Measurements from ENCODE around the gene CENPC. TPM values are rescaled to one million over a fixed set of nuclear protein-coding genes. Genes with fewer than 3 reads are reported as not detected.

Gene CENPC, protein sequence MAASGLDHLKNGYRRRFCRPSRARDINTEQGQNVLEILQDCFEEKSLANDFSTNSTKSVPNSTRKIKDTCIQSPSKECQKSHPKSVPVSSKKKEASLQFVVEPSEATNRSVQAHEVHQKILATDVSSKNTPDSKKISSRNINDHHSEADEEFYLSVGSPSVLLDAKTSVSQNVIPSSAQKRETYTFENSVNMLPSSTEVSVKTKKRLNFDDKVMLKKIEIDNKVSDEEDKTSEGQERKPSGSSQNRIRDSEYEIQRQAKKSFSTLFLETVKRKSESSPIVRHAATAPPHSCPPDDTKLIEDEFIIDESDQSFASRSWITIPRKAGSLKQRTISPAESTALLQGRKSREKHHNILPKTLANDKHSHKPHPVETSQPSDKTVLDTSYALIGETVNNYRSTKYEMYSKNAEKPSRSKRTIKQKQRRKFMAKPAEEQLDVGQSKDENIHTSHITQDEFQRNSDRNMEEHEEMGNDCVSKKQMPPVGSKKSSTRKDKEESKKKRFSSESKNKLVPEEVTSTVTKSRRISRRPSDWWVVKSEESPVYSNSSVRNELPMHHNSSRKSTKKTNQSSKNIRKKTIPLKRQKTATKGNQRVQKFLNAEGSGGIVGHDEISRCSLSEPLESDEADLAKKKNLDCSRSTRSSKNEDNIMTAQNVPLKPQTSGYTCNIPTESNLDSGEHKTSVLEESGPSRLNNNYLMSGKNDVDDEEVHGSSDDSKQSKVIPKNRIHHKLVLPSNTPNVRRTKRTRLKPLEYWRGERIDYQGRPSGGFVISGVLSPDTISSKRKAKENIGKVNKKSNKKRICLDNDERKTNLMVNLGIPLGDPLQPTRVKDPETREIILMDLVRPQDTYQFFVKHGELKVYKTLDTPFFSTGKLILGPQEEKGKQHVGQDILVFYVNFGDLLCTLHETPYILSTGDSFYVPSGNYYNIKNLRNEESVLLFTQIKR
- total RNA-seq = 10 to 100 TPM; 46.0 to 51.7 TPM

GRCh38 chr4:67545199-67546003 lies at the start of gene CENPC:
CENPC (minus strand) TSS chr4:67545503; CDS start chr4:67545355, 148 bp downstream.
- peaks cover 25% of the 10 kb centered on the region for H3K36me3 Mint-ChIP-seq (ENCODE audit: low read depth)
- no peaks in the 10 kb centered on the region for H3K9me3 Mint-ChIP-seq
- peak within 1 kb of the TSS; percentile 96 for H3K4me3 Mint-ChIP-seq
- peaks cover 38% of the 10 kb centered on the region for H3K4me1 Mint-ChIP-seq (ENCODE audit: low read depth)
- H3K27me3 Mint-ChIP-seq (ENCODE audit: low read depth) = no peaks in the 10 kb centered on the region
- CTCF ChIA-PET = interaction anchor here (1.0 kb wide), 1 partner anchor 9 kb away, joined by 3 read pairs; no protein-coding TSS in a partner anchor
- H3K27ac Mint-ChIP-seq = peak within 1 kb of the TSS; percentile 99
- intact Hi-C loops (cut with micrococcal nuclease) = loop anchor here (1.0 to 10.0 kb wide), 7 partner anchors 13 to 899 kb away; partner anchors contain the start of genes STAP1, TMPRSS11E, UBA6 and YTHDC1
- peak; percentile 97 for DNase-seq

DNA sequence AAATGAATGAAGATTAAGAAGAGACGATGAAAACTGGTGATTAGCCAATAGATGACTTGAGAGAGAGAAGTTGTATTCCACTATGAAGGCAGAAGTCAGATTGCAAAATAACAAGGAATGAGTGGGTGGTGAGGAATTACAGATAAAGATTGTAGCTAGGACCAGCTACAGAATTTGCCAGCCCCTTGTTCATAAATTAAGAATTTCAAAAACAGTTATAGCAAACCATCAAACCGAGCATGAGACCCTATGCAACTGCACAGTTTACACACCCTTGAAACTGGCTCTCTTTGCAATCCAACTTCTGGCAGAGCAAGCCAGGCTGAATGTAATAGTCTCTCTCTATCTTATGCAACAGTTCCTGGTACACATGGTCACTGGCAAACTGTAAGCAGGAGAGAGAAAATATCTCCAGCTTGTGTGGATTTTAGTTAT lies 48.5 kb upstream of the CENPC start:
- CTCF ChIA-PET = no interaction called here
- no peaks in the 10 kb centered on the region for H3K27me3 Mint-ChIP-seq (ENCODE audit: low read depth)
- H3K9me3 Mint-ChIP-seq = no peaks in the 10 kb centered on the region
- peaks cover 3% of the 10 kb centered on the region for H3K4me1 Mint-ChIP-seq (ENCODE audit: low read depth)
- H3K36me3 Mint-ChIP-seq (ENCODE audit: low read depth) = peaks cover 29% of the 10 kb centered on the region
- no peak for DNase-seq
- no peak overlapping the region for H3K4me3 Mint-ChIP-seq
- intact Hi-C loops (cut with micrococcal nuclease) = no loop called here
- no peak overlapping the region for H3K27ac Mint-ChIP-seq

DNA sequence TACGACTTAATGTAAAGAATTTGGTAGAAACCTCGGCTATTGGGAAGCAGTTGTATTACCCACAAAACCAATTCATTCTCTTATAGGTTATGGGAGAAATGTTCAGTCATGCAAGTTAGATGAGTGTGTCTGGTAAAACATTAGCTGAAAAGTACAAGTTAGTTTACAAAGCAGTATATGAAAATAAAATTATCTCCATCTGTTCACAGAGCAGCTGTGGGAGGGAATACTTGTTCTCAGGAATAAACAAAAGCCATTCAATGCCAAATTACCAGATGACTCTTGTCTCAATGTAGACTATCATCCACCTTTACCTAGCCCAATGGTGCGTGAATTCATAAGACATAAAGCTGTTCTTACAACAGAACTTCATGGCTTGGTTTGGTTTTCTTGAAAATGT lies 41.9 kb upstream of the CENPC start:
- H3K36me3 Mint-ChIP-seq (ENCODE audit: low read depth) = peaks cover 12% of the 10 kb centered on the region
- no peaks in the 10 kb centered on the region for H3K27me3 Mint-ChIP-seq (ENCODE audit: low read depth)

DNA sequence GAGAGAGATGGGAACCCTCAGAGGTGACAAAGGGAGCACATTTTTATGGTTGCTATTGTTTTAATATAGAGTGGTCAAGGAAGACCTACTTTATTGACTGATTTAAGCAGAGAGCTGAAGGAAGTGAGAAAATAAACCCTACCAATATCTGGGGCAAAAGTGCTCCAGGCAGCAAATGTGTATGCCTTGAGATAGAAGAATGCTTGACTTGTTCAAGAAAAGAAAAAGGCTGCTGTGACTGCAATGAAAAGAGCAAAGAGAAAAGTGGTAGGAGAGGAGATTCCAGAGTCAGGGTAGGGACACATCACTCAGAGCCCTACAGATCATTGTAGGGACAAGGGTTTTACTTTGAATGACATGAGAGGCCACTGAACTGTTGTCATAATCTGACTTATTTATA lies 39.2 kb upstream of the CENPC start:
- intact Hi-C loops (cut with micrococcal nuclease) = no loop called here
- Mint-ChIP-seq H3K27ac (no peak overlapping the region), H3K36me3 (ENCODE audit: low read depth) (peaks cover 14% of the 10 kb centered on the region), H3K27me3 (ENCODE audit: low read depth) (no peaks in the 10 kb centered on the region), H3K9me3 (peaks cover under 1% of the 10 kb centered on the region), H3K4me3 (no peak overlapping the region), H3K4me1 (ENCODE audit: low read depth) (peaks cover 23% of the 10 kb centered on the region)
- no peak for DNase-seq
- CTCF ChIA-PET = interaction anchor here (0.6 to 0.9 kb wide), 2 partner anchors 35 to 322 kb away, joined by 5 read pairs; no protein-coding TSS in a partner anchor

More for the DNA sequence above, 41.9 kb upstream of the CENPC start:
- intact Hi-C loops (cut with micrococcal nuclease) = no loop called here
- no peak overlapping the region for H3K4me3 Mint-ChIP-seq
- H3K9me3 Mint-ChIP-seq = no peaks in the 10 kb centered on the region
- H3K27ac Mint-ChIP-seq = no peak overlapping the region
- H3K4me1 Mint-ChIP-seq (ENCODE audit: low read depth) = peaks cover 6% of the 10 kb centered on the region
- no peak for DNase-seq
- CTCF ChIA-PET = interaction anchor here (1.2 kb wide), 1 partner anchor 18 kb away, joined by 5 read pairs; no protein-coding TSS in a partner anchor

- Mint-ChIP-seq H3K36me3 (ENCODE audit: low read depth) (peaks cover 17% of the 10 kb centered on the region), H3K4me1 (ENCODE audit: low read depth) (peaks cover 39% of the 10 kb centered on the region), H3K27me3 (ENCODE audit: low read depth) (no peaks in the 10 kb centered on the region), H3K4me3 (no peak overlapping the region), H3K9me3 (peaks cover 3% of the 10 kb centered on the region), H3K27ac (no peak overlapping the region)
- no peak for DNase-seq
- CTCF ChIA-PET = interaction anchor here (1.5 kb wide), 1 partner anchor 13 kb away, joined by 3 read pairs; no protein-coding TSS in a partner anchor
- intact Hi-C loops (cut with micrococcal nuclease) = loop anchor here (1.0 to 2.0 kb wide), 6 partner anchors 23 to 119 kb away; partner anchors contain the start of genes CENPC and UBA6
Measured at GRCh38 chr4:67581913-67582312, 36.6 kb upstream of the CENPC start.

- peak overlapping the region; percentile 89 for H3K27ac Mint-ChIP-seq
- H3K27me3 Mint-ChIP-seq (ENCODE audit: low read depth) = no peaks in the 10 kb centered on the region
- DNase-seq = peak; percentile 26
- H3K9me3 Mint-ChIP-seq = peaks cover 3% of the 10 kb centered on the region
- H3K36me3 Mint-ChIP-seq (ENCODE audit: low read depth) = peaks cover 16% of the 10 kb centered on the region
- CTCF ChIA-PET = interaction anchor here (0.6 to 1.5 kb wide), 3 partner anchors 12 to 329 kb away, joined by 3 to 5 read pairs (median 3); no protein-coding TSS in a partner anchor
- peaks cover 43% of the 10 kb centered on the region for H3K4me1 Mint-ChIP-seq (ENCODE audit: low read depth)
- H3K4me3 Mint-ChIP-seq = peak overlapping the region; percentile 57
- intact Hi-C loops (cut with micrococcal nuclease) = loop anchor here (1.0 to 2.0 kb wide), 6 partner anchors 22 to 120 kb away; partner anchors contain the start of genes CENPC and UBA6
Measured at GRCh38 chr4:67581208-67581857, 36.0 kb upstream of the CENPC start.

- H3K4me1 Mint-ChIP-seq (ENCODE audit: low read depth) = peaks cover 50% of the 10 kb centered on the region
- peaks cover 3% of the 10 kb centered on the region for H3K9me3 Mint-ChIP-seq
- H3K4me3 Mint-ChIP-seq = no peak overlapping the region
- H3K27me3 Mint-ChIP-seq (ENCODE audit: low read depth) = no peaks in the 10 kb centered on the region
- CTCF ChIA-PET = interaction anchor here (0.6 to 2.0 kb wide), 3 partner anchors 13 to 330 kb away, joined by 3 to 6 read pairs (median 5); no protein-coding TSS in a partner anchor
- H3K27ac Mint-ChIP-seq = peak overlapping the region; percentile 89
- peak; percentile 55 for DNase-seq
- peaks cover 17% of the 10 kb centered on the region for H3K36me3 Mint-ChIP-seq (ENCODE audit: low read depth)
- intact Hi-C loops (cut with micrococcal nuclease) = loop anchor here (1.0 to 2.0 kb wide), 3 partner anchors 58 to 669 kb away; no protein-coding TSS in a partner anchor
Measured at GRCh38 chr4:67580577-67580976, 35.3 kb upstream of the CENPC start.

DNA sequence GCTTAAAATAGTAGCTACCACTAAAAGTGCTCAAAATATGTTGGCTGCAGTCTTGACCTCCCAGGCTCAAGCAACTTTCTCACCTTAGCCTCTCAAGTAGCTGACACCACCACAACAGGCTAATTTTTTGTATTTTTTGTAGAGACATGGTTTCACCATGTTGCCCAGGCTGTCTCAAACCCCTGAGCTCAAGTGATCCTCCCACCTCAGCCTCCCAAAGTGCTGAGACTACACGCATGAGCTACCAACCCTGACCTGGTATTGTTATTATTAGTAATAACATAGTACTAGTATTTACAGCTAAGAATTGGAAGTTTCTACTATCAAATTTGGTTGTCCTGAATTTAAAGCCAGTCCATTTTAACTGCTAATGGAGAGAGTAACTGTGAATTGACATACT lies 31.2 kb upstream of the CENPC start:
- Mint-ChIP-seq H3K9me3 (peaks cover 3% of the 10 kb centered on the region), H3K4me1 (ENCODE audit: low read depth) (peaks cover 65% of the 10 kb centered on the region), H3K27ac (peak overlapping the region; percentile 66), H3K36me3 (ENCODE audit: low read depth) (peaks cover 13% of the 10 kb centered on the region), H3K27me3 (ENCODE audit: low read depth) (no peaks in the 10 kb centered on the region), H3K4me3 (no peak overlapping the region)
- intact Hi-C loops (cut with micrococcal nuclease) = no loop called here
- CTCF ChIA-PET = interaction anchor here (0.9 kb wide), 1 partner anchor 10 kb away, joined by 3 read pairs; no protein-coding TSS in a partner anchor
- DNase-seq = no peak

GRCh38 chr4:67576059-67576466 lies 30.8 kb upstream of the CENPC start:
- DNase-seq = no peak
- intact Hi-C loops (cut with micrococcal nuclease) = no loop called here
- no peaks in the 10 kb centered on the region for H3K27me3 Mint-ChIP-seq (ENCODE audit: low read depth)
- H3K4me3 Mint-ChIP-seq = peak overlapping the region; percentile 56
- H3K4me1 Mint-ChIP-seq (ENCODE audit: low read depth) = peaks cover 61% of the 10 kb centered on the region
- H3K27ac Mint-ChIP-seq = peak overlapping the region; percentile 74
- peaks cover 3% of the 10 kb centered on the region for H3K9me3 Mint-ChIP-seq
- H3K36me3 Mint-ChIP-seq (ENCODE audit: low read depth) = peaks cover 12% of the 10 kb centered on the region
- CTCF ChIA-PET = interaction anchor here (0.9 kb wide), 1 partner anchor 10 kb away, joined by 3 read pairs; no protein-coding TSS in a partner anchor

DNA sequence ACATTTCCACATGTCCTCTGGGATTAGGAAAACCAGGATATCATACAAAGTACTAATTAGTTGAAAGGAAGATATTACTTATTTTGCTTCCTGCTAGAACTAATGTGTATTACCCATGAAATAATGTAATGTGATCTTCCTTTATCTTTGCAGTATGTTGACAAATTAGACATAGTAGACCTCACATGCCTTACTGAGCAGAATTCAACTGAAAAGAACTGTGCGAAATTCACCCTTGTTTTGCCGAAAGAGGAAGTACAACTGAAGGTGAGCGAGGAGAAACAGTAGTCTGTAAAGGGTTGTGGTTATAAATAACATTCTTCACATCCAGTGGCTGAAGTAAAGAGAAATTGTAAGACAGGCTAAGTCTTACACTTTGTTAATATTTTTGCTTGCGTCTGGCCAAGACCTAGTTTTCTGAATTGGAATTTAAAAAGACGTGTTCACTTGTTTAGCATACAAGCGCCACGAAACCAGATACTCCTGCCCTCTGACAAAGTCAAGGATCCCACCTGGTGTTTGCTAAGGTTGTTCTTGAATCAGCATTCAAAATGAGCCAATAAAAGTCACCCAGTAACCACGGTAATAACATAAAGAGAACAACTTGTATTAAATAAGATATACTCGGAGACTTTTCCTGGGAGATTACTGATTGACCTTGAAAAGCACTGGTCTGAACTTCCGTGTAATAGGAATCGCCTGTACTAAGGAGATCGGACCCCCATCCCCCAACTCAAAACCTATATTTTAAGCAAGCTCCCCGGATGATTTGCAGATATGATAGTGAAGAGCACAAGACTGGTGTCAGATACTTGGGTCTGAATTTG lies 30.1 kb upstream of the CENPC start:
- H3K4me1 Mint-ChIP-seq (ENCODE audit: low read depth) = peaks cover 55% of the 10 kb centered on the region
- CTCF ChIA-PET = interaction anchor here (1.2 kb wide), 1 partner anchor 18 kb away, joined by 3 read pairs; no protein-coding TSS in a partner anchor
- peak overlapping the region; percentile 74 for H3K27ac Mint-ChIP-seq
- intact Hi-C loops (cut with micrococcal nuclease) = no loop called here
- peak; percentile 28 for DNase-seq
- peaks cover 12% of the 10 kb centered on the region for H3K36me3 Mint-ChIP-seq (ENCODE audit: low read depth)
- peaks cover 3% of the 10 kb centered on the region for H3K9me3 Mint-ChIP-seq
- no peaks in the 10 kb centered on the region for H3K27me3 Mint-ChIP-seq (ENCODE audit: low read depth)
- H3K4me3 Mint-ChIP-seq = peak overlapping the region; percentile 56
